Stimulated activated CD8-positive, alpha-beta memory T cell treated with anti-CD3 and anti-CD28 coated beads, Interleukin-12 subunit alpha, Interleukin-12 subunit beta, amount 100 ng/mL, for 24 hours (primary cell): ENCODE results near the gene CNTN1.
"Not testable (repeated sequence)": the region's sequence is repeated elsewhere in the genome, so short reads cannot be mapped to it uniquely, and the experiment has no call there.

Experiments used
- DNase-seq: peaks from one replicate; pipeline ENCODE4 v3.0.0-alpha.2; 2020; ENCODE audit errors: extremely low read depth

CNTN1 gene

DNA sequence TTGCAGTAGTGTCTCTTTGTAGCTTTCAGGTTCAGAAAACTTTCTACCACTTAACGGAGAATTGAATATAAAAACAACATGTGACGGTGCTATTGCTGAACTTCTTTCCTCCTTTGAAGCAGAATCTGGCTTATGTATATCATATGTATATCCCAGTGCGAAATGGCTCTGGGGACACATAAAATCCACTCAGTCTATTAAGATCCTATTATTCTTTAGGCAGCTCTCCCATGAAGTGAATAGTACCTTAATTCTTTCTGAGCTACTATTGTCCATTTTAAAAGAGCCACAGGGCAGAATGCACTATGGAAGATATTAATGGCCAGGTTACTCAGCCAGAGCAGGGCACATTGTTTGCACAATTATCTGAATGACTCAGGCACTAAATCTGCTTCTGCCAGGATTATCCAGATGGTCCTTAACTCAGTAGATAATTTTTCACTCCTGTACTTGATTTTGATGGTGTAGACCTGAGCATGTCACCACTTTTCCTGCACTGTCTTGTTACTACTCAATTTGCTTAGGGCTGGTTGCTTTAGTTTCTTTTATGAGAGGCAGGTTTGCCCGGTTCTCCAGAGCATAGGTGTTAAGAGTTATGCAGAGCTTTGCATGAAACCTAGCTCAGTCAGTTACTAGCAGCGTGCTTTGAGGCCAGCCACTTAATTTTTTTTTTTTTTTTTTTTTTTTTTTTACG lies 5.5 kb downstream of the CNTN1 start:
- no peak for DNase-seq

DNA sequence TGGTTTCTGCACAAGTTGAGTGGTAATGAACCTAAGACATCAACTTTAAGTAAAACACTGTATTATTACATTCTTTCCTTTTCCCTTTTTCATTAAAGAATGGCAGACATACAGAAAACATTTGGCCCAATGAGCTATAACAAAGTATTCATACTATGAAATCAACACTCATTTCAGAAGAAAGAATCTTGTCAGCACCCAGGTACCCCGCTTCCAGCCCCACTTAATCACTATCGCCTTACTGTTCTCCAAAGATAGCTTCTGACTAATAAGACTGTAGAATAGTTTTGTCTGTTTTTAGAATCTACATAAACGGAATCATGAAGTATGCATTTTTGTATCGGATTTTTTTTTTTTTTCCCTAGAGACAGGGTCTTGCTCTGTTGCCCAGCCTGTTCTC lies 9.5 kb downstream of the CNTN1 start:
- no peak for DNase-seq

DNA sequence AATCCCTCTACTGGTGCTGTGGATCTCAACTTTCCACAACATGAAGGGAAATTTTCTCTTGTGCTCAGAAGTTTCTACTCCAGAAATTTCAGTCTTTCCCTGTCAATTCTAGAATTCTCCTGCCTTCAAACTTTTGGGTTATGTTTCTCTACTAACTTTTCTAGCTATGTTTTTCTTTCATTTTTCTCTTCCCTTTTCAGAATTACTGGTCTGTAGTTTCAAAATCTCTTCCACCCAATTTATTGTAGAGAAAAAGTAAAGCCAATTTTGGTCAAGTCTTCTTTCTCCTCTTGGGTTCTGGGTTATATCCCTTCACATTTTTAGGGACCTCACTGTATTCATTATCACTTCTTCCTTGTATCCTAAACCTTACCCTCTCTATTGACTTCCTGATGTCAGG lies 18.9 kb downstream of the CNTN1 start:
- DNase-seq, result no peak

DNA sequence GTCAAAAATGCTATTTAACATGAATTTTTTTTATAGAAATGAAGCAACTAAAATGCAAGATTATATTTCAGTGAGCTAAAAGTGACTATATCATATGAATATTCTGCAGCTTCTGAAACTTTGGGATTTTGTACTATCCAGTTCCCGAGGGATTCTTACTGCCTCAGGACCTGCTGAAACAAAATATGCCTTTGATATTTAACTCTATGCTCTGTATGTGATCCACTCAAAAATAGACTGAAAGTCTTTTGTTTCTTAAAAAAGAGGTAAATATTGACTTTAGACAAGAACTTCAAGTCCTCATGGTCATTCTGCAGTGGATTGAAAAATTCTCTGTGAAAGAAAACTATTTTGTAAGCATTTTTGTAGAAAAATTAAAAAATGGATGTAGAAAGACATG lies 22.4 kb downstream of the CNTN1 start:
- DNase-seq, result no peak

DNA sequence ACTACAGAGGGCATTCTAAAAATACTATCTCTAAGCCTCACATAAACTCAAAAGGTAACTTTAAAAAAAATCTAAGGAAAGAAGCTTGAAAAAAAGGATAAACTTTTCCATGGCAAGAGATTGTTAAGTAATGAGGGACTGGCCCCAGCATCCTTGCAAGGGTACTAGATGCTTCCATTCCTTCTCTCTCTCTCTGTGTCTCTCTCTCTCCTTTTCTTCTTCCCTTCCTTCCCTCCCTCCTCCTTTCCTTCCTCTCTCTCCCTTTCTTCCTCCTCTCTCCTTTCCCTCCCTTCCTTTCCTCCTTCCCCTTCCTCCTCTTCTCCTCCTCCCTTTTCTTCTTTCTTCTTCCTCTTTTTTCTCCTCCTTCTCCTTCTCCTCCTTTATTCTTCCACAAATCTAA lies 23.8 kb downstream of the CNTN1 start:
- no peak for DNase-seq

DNA sequence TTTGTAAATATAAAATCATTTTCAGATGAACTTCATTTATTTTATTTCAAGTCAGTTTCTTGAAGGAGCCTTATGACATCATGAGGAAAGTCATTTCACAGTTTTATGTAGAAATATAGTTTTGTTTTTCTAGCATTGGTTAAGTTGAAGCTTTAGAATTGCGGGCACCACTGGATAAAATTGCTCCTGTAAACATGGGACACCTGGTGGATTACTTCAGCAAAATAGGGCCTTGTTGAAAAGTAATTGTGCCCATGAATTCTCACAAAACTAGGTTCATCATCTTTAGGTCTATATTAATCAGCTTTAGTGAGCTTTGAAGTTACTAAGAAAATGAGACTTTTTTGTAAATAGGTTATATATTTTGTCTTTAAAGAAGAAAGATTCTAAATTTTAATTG lies 25.3 kb downstream of the CNTN1 start:
- DNase-seq, result no peak

GRCh38 chr12:40718878-40719372 lies 26.7 kb downstream of the CNTN1 start:
- no peak for DNase-seq

GRCh38 chr12:40723001-40723400 lies 30.8 kb downstream of the CNTN1 start:
- DNase-seq, result no peak

GRCh38 chr12:40726366-40726765 lies 34.1 kb downstream of the CNTN1 start:
- DNase-seq, result no peak

GRCh38 chr12:40727774-40728483 lies 35.7 kb downstream of the CNTN1 start:
- no peak for DNase-seq

DNA sequence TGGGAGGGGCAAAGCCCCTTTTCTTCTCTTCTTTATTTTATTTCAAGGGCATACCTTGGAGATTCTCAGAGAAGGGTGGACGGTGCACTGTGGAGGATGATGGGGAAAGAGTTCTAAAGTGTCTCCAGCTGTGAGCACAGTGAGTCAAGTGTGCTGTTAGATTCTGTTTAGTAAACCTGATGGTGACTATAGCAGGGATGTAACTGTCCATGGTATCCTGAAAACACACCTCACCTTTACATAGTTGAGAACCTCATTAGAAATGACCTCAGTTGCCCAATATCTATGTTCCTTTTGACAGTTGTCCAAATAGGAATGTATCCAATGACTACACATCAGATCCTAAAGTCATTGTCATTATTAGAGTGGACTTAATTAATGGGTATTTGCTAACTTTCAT lies 38.0 kb downstream of the CNTN1 start:
- no peak for DNase-seq

DNA sequence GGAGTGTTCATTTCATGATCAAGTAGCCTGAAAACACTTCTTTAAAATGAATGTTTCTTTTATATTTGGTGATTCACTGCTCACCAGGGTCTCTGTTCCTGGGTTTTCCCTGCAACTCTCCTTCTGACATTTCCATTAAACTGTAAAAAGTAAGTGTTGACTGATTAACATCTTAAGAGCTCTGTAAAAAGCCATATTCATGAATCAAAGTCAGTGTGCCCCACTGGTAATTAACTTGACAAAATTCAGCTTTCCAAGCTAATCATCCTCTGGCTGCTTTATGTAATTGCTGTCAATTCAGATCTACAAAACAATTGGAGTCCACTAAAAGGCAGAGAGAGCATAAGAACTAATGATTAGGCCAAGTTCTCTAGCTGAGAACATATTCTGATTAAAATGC lies 41.6 kb downstream of the CNTN1 start:
- DNase-seq, result no peak

GRCh38 chr12:40734276-40734675 lies 42.0 kb downstream of the CNTN1 start:
- DNase-seq, result no peak

DNA sequence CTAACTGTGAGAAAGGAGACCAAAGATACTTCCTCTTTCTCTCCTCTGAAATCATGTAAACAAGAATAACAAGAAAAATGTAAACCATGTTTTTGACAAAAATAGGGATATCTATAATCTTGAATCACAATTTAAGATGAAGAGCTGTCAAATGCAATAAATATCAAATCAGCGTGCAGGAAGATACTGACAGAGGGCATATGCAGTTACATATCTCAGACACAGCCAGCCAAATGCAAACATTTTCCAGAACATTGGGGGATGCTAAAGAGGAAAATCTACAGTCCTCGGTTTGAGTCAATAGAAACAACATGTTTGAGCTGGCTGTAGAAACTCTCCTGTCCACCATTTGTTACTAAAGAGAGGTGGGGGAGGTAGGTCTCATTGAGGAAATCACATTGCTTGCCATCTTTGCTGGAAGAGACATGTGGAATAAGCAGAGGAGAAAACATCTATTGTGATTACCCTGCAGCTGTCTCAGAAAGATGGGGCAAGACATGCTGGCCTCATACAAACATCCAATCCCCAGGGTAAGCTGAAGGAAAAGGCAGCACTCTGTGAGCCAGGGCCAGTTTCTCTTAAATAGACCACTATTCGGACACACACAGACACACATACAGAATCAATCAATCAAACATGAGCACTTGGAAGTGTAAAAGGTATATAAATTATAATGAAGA lies 43.5 kb downstream of the CNTN1 start:
- no peak for DNase-seq

- DNase-seq, result not testable (repeated sequence)
Measured at GRCh38 chr12:40737416-40737815, 45.2 kb downstream of the CNTN1 start.

GRCh38 chr12:40738856-40739255 lies 46.6 kb downstream of the CNTN1 start:
- DNase-seq, result no peak

GRCh38 chr12:40742041-40742440 lies 49.8 kb downstream of the CNTN1 start:
- DNase-seq, result no peak

DNA sequence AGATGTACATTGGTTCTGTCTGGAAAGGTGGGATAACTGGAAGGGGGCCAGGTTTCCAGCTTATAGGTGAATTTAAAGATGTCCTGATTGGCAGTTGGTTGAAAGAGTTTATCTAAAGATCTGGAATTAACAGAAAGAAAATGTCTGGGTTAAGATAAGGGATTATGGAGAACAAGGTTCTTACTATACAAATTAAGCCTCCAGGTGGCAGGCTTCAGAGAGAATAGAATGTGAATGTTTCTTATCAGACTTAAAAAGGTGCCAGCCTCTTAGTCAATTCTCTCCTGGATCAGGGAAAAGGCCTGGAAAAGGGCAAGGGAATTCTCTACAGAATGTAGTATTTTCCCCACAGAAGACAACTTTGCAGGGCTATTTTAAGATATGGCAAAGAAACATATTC lies 53.1 kb downstream of the CNTN1 start:
- DNase-seq, result no peak

GRCh38 chr12:40749863-40750262 lies 57.6 kb downstream of the CNTN1 start:
- no peak for DNase-seq

GRCh38 chr12:40752011-40752410 lies 59.8 kb downstream of the CNTN1 start:
- no peak for DNase-seq

DNA sequence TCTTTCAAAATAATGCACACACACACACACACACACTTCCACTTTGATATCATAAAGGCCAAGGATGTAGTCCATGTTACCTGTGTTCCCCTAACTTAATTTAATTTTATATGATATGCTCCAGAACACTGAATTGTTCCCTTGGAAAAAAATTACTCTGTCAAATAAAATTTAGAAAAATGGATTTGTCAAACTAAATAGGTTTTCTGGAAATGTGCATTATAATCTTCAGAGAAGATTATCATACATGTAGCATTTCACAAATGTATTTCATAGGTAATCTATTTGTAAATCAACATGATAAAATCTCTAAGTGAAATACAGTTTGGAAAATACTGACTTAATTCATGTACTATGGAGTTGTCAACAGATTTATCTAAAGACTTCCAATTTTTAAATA lies 68.6 kb downstream of the CNTN1 start:
- DNase-seq, result no peak

GRCh38 chr12:40762072-40762471 lies 69.8 kb downstream of the CNTN1 start:
- no peak for DNase-seq
